DMS53 (cell line): ENCODE measurements around the gene AP1M2.
A peak's percentile ranks its signal among the peaks of the same experiment; 100 is the strongest.

Experiments
- DNase-seq: peaks from one replicate; lab custom pipeline; 2025; lab: John Stamatoyannopoulos, UW

The AP1M2 gene

GRCh38 chr19:10587022-10587838 lies at the start of gene AP1M2:
Gene AP1M2, minus strand, starts transcription at chr19:10587312. Its CDS starts 81 bp downstream, at chr19:10587231.
- peak; percentile 83 for DNase-seq

GRCh38 chr19:10636304-10636972 lies 49.3 kb upstream of the AP1M2 start:
- no peak for DNase-seq

DNA sequence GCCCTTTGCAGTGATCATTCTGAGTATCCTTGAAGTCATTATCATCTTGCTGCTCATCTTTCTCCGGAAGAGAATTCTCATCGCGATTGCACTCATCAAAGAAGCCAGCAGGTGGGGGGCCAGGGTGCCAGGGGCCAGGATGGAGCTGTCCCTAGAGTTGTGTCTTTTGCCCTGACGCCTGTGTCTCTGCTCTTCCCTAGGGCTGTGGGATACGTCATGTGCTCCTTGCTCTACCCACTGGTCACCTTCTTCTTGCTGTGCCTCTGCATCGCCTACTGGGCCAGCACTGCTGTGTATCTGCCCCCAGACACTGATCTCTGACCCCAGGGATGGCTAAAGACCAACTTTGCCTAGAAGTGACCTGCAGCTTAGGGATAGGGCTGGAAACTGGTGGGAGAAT lies 47.9 kb upstream of the AP1M2 start:
- no peak for DNase-seq

DNA sequence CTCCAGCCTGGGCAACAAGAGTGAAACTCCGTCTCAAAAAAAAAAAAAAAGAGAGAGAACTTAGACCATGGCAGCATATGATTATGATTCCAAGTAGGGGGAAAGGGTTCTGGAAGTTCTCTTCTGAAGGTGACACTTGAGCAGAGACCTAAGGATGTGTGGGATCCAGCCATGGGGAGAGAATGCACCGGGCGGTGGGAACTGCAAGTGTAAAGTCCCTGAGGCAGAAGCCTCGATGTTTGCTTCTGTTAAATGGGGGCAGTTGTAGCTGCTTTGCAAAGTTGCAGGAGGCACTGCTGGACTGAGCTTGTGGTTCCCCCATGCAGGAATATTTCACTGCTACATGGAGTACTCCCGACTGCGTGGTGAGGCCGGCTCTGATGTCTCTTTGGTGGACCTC lies 47.3 kb upstream of the AP1M2 start:
- DNase-seq, result no peak

DNA sequence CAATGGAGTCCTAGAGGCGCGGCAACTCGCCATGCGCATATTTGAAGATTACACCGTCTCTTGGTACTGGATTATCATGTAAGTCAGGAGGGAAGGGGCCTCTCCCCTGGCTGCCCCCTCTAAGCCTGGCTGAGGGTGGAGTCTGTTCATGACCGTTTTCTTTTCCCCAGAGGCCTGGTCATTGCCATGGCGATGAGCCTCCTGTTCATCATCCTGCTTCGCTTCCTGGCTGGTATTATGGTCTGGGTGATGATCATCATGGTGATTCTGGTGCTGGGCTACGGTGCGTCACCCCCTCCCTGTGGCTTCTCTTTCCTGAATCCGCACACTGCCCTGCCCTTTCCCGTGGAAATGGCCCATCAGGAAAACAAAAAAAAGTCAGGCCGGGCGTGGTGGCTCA lies 44.8 kb upstream of the AP1M2 start:
- no peak for DNase-seq

DNA sequence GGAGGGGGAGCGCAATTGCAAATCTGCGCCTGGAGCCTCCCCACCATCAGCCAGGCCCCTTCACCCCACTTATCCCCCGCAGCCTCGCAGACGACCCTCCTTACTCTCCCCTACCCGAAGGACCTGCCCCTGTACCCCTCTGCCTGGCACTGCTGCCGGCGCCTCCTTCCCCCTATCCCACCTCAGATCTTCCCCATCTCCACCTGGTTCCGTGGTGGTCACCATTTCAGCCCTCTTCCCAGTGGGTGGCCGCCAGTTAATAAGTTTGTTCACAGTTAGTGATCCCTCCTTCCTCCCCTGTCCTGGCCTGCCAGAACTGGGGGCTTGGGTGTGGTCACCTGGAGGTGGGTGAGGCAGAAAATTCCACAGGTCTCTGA lies 38.6 kb upstream of the AP1M2 start:
- DNase-seq, result no peak

GRCh38 chr19:10625003-10625761 lies 38.1 kb upstream of the AP1M2 start, which contains the start of gene SLC44A2:
Gene SLC44A2, plus strand, starts transcription at chr19:10625553. Its CDS starts 81 bp downstream, at chr19:10625634.
- peak; percentile 92 for DNase-seq

DNA sequence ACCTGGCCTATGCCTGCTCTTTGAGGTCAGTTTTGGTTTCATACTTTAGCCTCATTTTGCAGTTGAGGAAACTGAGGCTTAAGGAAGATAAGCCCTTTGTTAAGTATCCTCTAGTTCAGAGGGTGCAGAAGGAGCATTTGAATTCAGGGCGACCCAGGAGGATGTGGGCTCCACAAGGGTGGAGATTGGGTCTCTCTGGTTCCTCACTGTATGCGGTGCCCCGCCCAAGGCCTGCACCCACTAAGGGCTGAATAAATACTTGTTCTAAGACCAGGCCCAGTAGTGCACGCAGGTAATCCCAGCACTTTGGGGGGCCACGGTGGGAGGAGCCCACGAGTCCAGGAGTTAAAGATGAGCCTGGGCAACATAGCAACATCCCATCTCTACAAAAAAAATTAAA lies 37.5 kb upstream of the AP1M2 start:
- no peak for DNase-seq

DNA sequence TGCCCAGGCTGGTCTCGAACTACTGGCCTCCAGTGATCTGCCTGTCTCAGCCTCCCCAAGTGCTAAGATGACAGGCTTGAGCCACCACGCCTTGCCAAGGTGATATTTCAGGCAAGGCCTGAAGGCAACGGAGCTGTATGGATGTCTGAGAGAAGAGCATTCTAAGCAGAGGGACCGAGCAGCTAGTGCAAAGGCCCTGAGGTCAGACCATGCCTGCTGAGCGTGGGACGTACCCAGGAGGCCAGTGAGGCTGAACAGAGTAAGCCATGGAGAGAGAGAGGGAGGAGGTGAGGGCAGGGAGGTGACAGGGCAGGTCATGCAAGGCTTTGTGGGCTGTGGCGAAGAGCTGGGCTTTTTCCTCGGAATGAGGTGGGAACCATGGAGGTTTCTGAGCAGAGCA lies 34.9 kb upstream of the AP1M2 start:
- no peak for DNase-seq

DNA sequence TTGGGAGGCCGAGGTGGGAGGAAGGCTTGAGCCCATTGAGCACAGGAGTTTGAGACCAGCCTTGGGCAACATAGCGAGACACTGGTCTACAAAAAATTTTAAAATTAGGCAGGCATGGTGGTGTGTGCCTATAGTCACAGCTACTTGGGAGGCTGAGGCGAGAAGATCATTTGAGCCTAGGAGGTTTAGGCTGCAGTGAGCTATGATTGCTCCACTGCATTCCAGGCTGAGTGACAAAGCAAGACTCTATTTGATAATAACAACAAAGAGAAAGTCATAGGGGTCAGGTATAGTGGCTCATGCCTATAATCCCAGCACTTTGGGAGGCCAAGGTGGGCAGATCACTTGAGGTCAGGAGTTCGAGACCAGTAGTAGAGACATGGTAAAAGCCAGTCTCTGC lies 33.7 kb upstream of the AP1M2 start:
- DNase-seq, result no peak

- no peak for DNase-seq
Measured at GRCh38 chr19:10618846-10619245, 31.7 kb upstream of the AP1M2 start.

GRCh38 chr19:10617409-10618121 lies 30.5 kb upstream of the AP1M2 start:
- peak; percentile 49 for DNase-seq

DNA sequence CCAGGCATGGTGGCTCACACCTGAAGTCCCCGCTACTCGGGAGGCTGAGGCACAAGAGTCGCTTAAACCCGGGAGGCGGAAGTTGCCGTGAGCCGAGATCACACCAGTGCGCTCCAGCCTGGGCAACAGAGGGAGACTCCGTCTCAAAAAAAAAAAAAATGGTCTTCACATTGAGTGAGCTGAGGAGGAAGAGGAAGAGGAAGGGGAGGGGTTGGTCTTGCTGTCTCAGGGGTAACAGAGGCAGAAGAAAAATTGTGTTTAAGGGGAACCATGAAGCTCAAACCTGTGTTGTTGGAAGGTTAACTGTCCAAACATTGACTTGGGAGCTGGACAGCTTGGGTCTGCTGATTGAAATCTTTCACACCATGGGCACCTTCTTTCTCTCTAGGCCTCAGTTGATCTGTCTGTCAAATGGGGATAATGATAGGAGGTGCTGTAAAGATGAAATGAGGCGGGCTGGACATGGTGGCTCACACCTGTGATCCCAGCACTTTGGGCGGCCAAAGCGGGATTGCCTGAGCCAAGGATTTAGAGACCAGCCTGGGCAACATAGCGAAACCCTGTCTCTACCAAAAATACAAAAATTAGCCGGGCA lies 28.4 kb upstream of the AP1M2 start:
- no peak for DNase-seq

GRCh38 chr19:10612499-10613119 lies 25.5 kb upstream of the AP1M2 start:
- DNase-seq, result no peak

GRCh38 chr19:10611907-10612306 lies 24.8 kb upstream of the AP1M2 start:
- DNase-seq, result no peak

DNA sequence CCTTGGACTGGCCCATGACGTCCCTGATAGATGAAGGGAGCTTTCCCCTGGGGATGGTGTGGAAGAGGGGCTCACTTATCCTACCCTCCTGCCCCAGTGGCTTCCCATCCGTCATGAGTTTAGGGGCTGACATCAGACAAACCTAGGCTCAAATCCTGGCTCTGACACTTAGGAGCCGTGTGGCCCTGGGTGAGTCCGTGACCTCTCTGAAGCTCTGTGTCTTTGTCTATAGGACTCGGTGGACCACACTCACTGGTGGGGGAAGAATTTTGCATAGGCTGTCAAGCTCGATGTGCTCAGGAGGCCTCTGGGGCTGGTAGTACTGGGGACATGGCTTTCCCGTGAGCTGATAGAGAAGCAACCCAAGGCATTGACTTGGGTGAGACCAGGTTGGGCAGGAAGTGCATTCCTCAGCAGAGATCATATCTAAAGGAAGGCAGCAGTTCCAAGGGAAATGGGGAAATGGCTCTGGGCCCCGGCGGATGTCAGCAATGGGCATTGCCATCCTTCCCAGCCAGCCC lies 17.4 kb upstream of the AP1M2 start:
- no peak for DNase-seq

GRCh38 chr19:10603873-10604459 lies 16.9 kb upstream of the AP1M2 start:
- no peak for DNase-seq

DNA sequence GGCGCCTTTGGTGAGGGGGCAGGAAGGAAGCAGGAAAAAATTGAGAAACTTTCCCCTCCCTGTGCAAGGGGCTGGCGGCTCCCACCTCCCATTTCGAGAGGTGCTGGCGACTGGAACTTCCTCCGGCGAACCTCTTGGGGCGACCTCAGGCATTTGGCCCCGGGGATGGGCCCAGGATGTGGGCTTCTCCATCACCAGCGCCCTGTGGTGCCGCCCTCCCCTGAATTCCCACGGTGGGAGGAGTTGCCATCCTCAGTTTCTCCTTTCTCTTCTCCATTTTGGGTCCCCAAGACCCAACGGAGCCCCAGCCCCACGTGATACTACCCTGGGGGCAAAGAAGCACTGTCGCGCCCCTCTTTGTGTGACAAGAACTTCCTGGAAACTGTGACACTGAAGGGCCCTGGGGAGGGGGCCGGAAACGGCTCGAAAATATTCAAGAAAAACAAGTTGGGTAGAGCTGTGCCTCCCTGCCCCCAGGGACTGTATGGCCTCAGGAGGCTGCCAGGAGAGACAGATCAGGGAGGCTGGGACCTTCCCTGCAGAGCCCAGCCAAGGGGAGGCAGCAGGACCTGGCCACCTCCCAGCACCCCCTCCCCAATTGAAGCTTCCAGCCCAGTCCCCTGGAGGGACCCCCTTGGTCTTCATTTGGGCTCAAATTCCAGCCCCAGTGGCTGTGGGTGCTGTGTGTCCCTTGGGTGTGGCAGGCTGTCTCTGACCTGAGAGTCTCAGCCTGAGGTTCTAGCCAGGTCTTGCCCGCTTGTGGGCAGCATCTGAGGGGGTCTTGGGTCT lies 16.2 kb upstream of the AP1M2 start:
- no peak for DNase-seq

DNA sequence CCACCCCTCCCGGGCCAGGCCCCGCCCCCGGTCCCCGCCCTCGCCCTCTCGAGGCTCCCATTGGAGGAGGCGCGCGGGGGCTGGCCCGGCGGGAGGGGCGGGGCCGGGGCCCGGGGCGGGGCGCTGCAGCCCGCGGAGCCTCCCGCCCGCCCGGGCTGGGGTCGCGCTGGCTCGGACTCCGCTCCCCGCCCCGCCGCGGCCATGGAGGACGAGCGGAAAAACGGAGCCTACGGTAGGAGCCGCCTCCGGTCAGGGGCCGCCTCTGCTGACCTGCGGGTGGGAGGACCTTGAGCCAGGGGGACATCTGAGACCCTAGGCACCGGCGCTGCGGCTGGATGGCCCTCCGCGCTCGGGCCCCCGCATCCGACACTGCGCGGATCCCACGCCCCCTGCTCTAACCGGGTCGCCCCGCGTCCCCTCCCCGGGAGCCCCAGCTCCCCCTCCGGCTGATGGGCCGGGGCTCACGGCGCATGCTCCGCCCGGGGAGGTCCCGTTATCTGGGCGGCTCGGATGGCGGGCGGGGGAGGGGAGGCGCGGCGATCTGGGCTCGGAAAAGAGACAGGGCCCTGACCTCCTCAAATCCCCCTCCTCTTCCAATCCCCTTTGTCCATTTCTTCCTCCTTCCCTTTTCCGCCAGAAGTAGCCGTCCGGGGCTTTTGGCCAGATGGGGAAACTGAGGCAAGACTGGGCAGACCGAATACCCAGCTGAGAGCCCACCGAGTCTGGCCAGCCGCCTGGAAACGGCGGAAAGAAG lies 15.4 kb upstream of the AP1M2 start:
- DNase-seq, result peak; percentile 77
